ENCODE measurements around the gene BLID. TPM values are rescaled to one million over a fixed set of nuclear protein-coding genes. Genes with fewer than 3 reads are reported as not detected.

The BLID gene
- total and polyA plus RNA-seq, 10 of the 15 experiments (the other 5 are each of a cell fraction or from before 2014, with no cell fraction given), result not detected

DNA sequence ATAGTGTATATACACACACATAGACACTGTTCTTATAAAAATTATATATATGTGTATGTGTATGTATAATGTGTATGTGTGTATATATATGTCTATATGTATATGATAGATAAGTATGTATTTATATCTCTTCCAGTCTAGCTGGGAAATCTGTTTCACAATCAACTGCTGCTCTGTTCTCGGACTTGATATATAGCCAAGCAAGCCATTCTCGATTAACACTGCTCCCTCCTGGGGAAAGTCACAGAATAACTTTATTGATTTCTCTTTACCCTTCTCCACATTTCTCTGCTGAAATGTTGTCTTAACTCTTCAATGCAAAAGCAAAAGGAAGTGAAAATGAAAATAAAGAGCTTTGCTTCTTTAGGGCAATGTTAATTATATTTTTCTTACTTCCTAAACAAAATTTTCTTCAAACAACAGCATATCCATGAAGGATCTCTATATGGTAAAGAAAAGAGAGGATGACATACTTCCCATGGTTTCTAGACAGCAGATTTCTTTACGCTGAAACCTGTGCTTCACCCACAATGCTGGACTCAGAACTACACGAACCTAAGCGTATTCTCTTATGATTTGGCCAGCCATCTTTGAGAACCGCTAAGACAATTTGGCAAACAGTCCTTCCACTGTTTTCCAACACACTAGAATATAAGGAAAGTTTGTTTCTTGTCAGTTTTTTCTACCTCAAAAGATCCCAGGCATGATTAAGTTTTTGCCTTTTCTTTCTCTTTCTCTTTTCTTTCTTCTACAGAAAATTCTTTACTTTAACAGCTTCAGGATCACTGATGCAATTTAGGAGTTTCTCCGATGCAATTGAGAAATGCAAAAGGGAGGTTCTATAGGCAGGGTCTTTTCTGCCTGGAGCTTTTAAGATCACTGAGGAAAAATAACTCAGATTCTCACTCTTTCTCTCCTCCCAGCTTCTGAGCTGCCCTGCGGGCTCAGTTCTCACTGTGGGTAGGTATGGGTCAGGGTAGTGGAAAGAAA is 1.9 kb downstream of the BLID start:
- ATAC-seq, result no peak
- Histone ChIP-seq H3K27me3 (replicated peaks in 1 of 2; ENCODE audit: control insufficient read depth in 2 of 2, insufficient read depth in 2 of 2, low read length in 1 of 2) (no peaks in the 10 kb centered on the region), H3K27ac (ENCODE audit: control insufficient read depth, insufficient read depth) (no peak overlapping the region), H3K4me3 (no peak overlapping the region), H3K4me1 (ENCODE audit: control insufficient read depth, insufficient read depth, low read length) (no peaks in the 10 kb centered on the region), H4K20me1 (ENCODE audit: control insufficient read depth, insufficient read depth) (no peaks in the 10 kb centered on the region), H3K79me2 (ENCODE audit: control insufficient read depth, insufficient read depth, low read length) (no peaks in the 10 kb centered on the region), H3K4me2 (ENCODE audit: control insufficient read depth, insufficient read depth) (no peak overlapping the region), H3K36me3 (ENCODE audit: control insufficient read depth in 2 of 2, insufficient read depth in 2 of 2, low read length in 1 of 2) (no peaks in the 10 kb centered on the region), H2AFZ (ENCODE audit: control insufficient read depth, low read depth, low read length) (no peak overlapping the region), H3K9me3 (replicated peaks; ENCODE audit: control insufficient read depth, insufficient read depth, low read length) (no peaks in the 10 kb centered on the region), H3K9ac (ENCODE audit: control insufficient read depth, insufficient read depth, low read length) (no peak overlapping the region)
- no peak for DNase-seq (ENCODE audit: low read depth, low spot score)
- 30% methylated on average over 8 of the region's 8 CpGs for WGBS (ENCODE audit: insufficient coverage, insufficient replicate concordance, low lambda C conversion rate, missing lambda C conversion rate)
- ChIA-PET CTCF (interaction anchor here (1.1 to 2.1 kb wide), 3 partner anchors 8 to 170 kb away, joined by 3 to 14 read pairs (median 4); no protein-coding TSS in a partner anchor), SMC1A (ENCODE audit: uncharacterized antibody, unreplicated experiment) (interaction anchor here (0.6 to 1.0 kb wide), 4 partner anchors 8 to 1420 kb away, joined by 3 read pairs; no protein-coding TSS in a partner anchor), POLR2A (no interaction called here), RAD21 (ENCODE audit: unreplicated experiment) (no interaction called here)
- BruUV-seq (replicated peaks), result no TSS peak
- FAIRE-seq, result no peak
- intact Hi-C loops (cut with micrococcal nuclease; ENCODE audit: unreplicated experiment), result no loop called here
- no peak for TF ChIP-seq BRCA1 (IDR thresholded peaks at IDR 0.05; ENCODE audit: low read depth, low read length)
- no peak for TF ChIP-seq MTA2 (IDR thresholded peaks at IDR 0.05; ENCODE audit: low read depth)
- no peak for TF ChIP-seq ZNF217 (IDR thresholded peaks at IDR 0.05)
- no peak for TF ChIP-seq RUNX3 (IDR thresholded peaks at IDR 0.05; ENCODE audit: low read length)
- TF ChIP-seq WRNIP1 (IDR thresholded peaks at IDR 0.05; ENCODE audit: borderline replicate concordance, low read depth, low read length), result no peak
- in situ Hi-C loops (cut with MboI), result no loop called here
